Testis (tissue), 3 donors: ENCODE data around the gene RBBP8NL. TPM values are rescaled to one million over a fixed set of nuclear protein-coding genes. Genes with fewer than 3 reads are reported as not detected.
"Not testable (repeated sequence)": the region's sequence is repeated elsewhere in the genome, so short reads cannot be mapped to it uniquely, and the experiment has no call there.

ENCODE experiments used
- DNase-seq: peaks from one replicate; pipeline ENCODE4 v3.0.0-alpha.2; 2019
- H3K27ac ChIP-seq, 2 donors: fragments of 200-600 bp; sonication (generic); one replicate each; pipeline ENCODE4 v1.5.1; 2019
- H3K27me3 ChIP-seq: fragments of 200-600 bp; sonication (generic); one replicate; pipeline ENCODE4 v1.5.1; 2019
- H3K36me3 ChIP-seq: fragments of 200-600 bp; sonication (generic); one replicate; pipeline ENCODE4 v1.5.1; 2017; ENCODE audit warnings: low read depth; ENCODE audit errors: missing control alignments
- H3K4me1 ChIP-seq: fragments of 200-600 bp; sonication (generic); one replicate; pipeline ENCODE4 v1.5.1; 2019
- H3K4me3 ChIP-seq, 2 donors: fragments of 200-600 bp; sonication (generic); one replicate each; pipeline ENCODE4 v1.5.1; 2017 to 2019
- H3K9me3 ChIP-seq: fragments of 200-600 bp; sonication (generic); one replicate; pipeline ENCODE4 v1.5.1; 2017
- CTCF ChIP-seq, 3 experiments: fragments of 450-650 bp in 2 of 3; fragments of 200-600 bp in 1 of 3; sonication (generic) in 1 of 3; IDR thresholded peaks; one replicate each; pipeline ENCODE4 v1.5.1; 2016 to 2019; ENCODE audit warnings: antibody characterized with exemption in 3 of 3, mild to moderate bottlenecking in 2 of 3, moderate library complexity in 1 of 3
- POLR2A ChIP-seq: fragments of 450-650 bp; IDR thresholded peaks from one replicate; pipeline ENCODE4 v1.6.1; 2017; ENCODE audit warnings: antibody characterized with exemption, mild to moderate bottlenecking, moderate library complexity
- WGBS, 2 donors: methylation state at CpG; one replicate each; pipeline ENCODE4 v1.1.5; 2018; 5-methylcytosine and 5-hydroxymethylcytosine counted together
- intact Hi-C: fragments of 100-400 bp; cut with DNase I; formaldehyde crosslinking; loops from one replicate; pipeline ENCODE4 v1.15.1; 2023; ENCODE audit warnings: low total_unique reads
- polyA plus RNA-seq: library from polyadenylated mRNA; stranded (reverse); fragments of 350-450 nt; fragmentation: Illumina TruSeq; extraction: RNeasy Lipid Tissue Mini Kit (QIAGEN cat#74804); gene quantifications from one replicate; pipeline ENCODE4 v1.2.3, GENCODE V29; 2014; ENCODE audit warnings: low read depth, low replicate concordance; ENCODE audit not compliant: insufficient read depth
- total RNA-seq, 2 donors: library from RNA; depleted of rRNA; stranded (reverse); fragments of >200 nt; gene quantifications; one replicate each; pipeline ENCODE4 v1.2.3, GENCODE V29; 2016

RBBP8NL gene
- total and polyA plus RNA-seq, 3 donors from 2014 or later, result 0.81 to 2.8 (median 1.3) TPM

- WGBS, 2 donors, result 84 to 87% methylated on average over 17 of the region's 17 CpGs
- no peak for TF ChIP-seq CTCF (IDR thresholded peaks at IDR 0.05)
- TF ChIP-seq POLR2A, result no peak
- Histone ChIP-seq H3K4me3 (no peak overlapping the region), H3K4me1 (peaks cover 68% of the 10 kb centered on the region), H3K36me3 (no peaks in the 10 kb centered on the region), H3K27ac (peak overlapping the region; percentile 32 to 68), H3K27me3 (no peaks in the 10 kb centered on the region), H3K9me3 (no peaks in the 10 kb centered on the region)
- intact Hi-C loops, result no loop called here
- no peak for DNase-seq
These were observed 50.3 kb downstream of the RBBP8NL start for GRCh38 chr20:62377064-62377461.

- Histone ChIP-seq H3K9me3 (no peaks in the 10 kb centered on the region), H3K4me1 (peaks cover 63% of the 10 kb centered on the region), H3K4me3 (no peak overlapping the region), H3K27ac (peak overlapping the region; percentile 32 to 68), H3K27me3 (no peaks in the 10 kb centered on the region), H3K36me3 (no peaks in the 10 kb centered on the region)
- intact Hi-C loops, result no loop called here
- no peak for TF ChIP-seq POLR2A
- TF ChIP-seq CTCF (IDR thresholded peaks at IDR 0.05), result peak; percentile 41 to 79 (median 66)
- 53 to 78% methylated on average over 5 to 26 of the region's 26 CpGs for WGBS, 2 donors
- peak; percentile 79 for DNase-seq
These were observed 51.0 kb downstream of the RBBP8NL start for GRCh38 chr20:62376112-62377063.

GRCh38 chr20:62374331-62375152 is 52.8 kb downstream of the RBBP8NL start:
- Histone ChIP-seq H3K27ac (no peak overlapping the region), H3K4me3 (no peak overlapping the region), H3K4me1 (peaks cover 68% of the 10 kb centered on the region), H3K36me3 (no peaks in the 10 kb centered on the region), H3K27me3 (no peaks in the 10 kb centered on the region), H3K9me3 (no peaks in the 10 kb centered on the region)
- TF ChIP-seq CTCF (IDR thresholded peaks at IDR 0.05) (no peak), POLR2A (no peak)
- WGBS, 2 donors, result 57 to 82% methylated on average over 10 to 24 of the region's 24 CpGs
- intact Hi-C loops, result no loop called here
- no peak for DNase-seq

- intact Hi-C loops, H3K27ac ChIP-seq, H3K27me3 ChIP-seq, H3K36me3 ChIP-seq, H3K4me3 ChIP-seq, H3K9me3 ChIP-seq, DNase-seq: not testable (repeated sequence)
- peaks cover 77% of the 10 kb centered on the region for H3K4me1 ChIP-seq
- WGBS, 2 donors, result 86 to 89% methylated on average over 24 to 27 of the region's 40 CpGs
These were observed 53.6 kb downstream of the RBBP8NL start for GRCh38 chr20:62373631-62374179.
